Measurements from ENCODE around the gene ACER3.

ACER3 gene

DNA sequence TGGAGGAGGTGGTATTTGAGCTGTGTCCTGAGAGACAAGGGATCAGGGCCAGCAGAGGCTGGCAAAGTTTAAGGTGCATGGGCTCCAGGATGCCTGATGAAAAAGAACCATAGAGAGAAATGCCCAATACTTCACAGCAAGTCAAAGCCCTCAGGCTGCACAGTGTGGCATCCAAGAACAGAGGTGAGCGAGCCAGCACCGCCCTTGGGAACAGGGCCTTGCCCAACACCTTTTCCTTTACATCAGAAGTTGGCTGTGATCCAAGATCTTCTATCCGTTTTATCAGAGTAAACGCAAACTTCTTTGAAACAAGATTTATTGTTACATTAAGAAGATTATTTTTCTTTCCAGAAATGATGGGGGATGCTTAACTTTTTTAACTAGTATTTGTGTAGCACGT lies 174.9 kb downstream of the ACER3 start:
- TF ChIP-seq, protein P1, sequence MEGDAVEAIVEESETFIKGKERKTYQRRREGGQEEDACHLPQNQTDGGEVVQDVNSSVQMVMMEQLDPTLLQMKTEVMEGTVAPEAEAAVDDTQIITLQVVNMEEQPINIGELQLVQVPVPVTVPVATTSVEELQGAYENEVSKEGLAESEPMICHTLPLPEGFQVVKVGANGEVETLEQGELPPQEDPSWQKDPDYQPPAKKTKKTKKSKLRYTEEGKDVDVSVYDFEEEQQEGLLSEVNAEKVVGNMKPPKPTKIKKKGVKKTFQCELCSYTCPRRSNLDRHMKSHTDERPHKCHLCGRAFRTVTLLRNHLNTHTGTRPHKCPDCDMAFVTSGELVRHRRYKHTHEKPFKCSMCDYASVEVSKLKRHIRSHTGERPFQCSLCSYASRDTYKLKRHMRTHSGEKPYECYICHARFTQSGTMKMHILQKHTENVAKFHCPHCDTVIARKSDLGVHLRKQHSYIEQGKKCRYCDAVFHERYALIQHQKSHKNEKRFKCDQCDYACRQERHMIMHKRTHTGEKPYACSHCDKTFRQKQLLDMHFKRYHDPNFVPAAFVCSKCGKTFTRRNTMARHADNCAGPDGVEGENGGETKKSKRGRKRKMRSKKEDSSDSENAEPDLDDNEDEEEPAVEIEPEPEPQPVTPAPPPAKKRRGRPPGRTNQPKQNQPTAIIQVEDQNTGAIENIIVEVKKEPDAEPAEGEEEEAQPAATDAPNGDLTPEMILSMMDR (IDR thresholded peaks at IDR 0.05; ENCODE audit: extremely low read depth, missing control alignments), result no peak
- DNase-seq (ENCODE audit: low spot score), result no peak

DNA sequence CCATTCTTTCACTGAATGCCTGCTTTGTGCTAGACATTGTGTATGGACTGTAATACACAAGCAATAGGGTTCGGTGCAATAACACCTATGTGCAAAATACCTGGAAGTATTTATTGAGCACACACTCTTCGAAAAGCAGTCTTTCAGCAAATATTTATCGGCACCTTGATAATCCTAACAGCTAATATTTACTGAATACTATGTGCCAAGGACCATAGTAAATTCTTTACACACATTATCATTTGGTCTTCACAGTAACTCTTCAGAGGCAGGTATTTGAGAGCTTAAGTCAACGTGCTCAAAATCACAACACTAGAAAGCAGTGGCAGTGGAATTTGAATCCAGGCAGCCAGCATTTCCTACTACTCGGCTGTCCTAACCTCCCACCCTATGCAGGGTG lies 175.7 kb downstream of the ACER3 start:
- no peak for DNase-seq (ENCODE audit: low spot score)
- TF ChIP-seq, protein P1 (IDR thresholded peaks at IDR 0.05; ENCODE audit: extremely low read depth, missing control alignments), result no peak

- DNase-seq (ENCODE audit: low spot score), result no peak
- TF ChIP-seq, protein P1 (IDR thresholded peaks at IDR 0.05; ENCODE audit: extremely low read depth, missing control alignments), result no peak
These were observed 176.3 kb downstream of the ACER3 start for GRCh38 chr11:77037057-77037456.

- DNase-seq (ENCODE audit: low spot score), result peak; percentile 32
- TF ChIP-seq, protein P1 (IDR thresholded peaks at IDR 0.05; ENCODE audit: extremely low read depth, missing control alignments), result no peak
These were observed 177.5 kb downstream of the ACER3 start for GRCh38 chr11:77038029-77038824.

DNA sequence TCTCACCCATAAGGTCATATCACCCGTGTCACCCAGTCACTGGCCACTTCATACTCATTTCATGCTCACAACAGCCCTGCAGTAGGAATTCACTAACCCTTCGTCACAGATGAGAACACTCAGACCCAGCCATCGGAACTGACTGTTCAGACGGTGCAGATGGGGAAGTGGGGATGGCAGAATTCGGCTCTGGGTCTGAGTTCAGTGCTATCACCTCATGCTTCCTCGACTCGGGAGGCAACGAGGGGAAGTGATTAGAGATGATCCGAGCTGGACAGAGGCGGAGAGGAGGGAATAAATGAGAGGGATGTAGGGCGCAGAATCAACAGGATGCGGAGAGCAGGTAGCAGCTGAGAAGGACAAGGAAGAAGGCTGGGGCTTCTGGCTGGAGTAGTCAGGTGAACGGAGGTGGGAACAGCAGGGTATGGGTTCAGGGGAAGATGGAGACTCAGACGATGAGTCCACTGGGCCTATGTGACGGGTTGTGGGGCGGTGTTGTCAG lies 178.2 kb downstream of the ACER3 start:
- TF ChIP-seq, protein P1 (IDR thresholded peaks at IDR 0.05; ENCODE audit: extremely low read depth, missing control alignments), result no peak
- DNase-seq (ENCODE audit: low spot score), result peak; percentile 59

DNA sequence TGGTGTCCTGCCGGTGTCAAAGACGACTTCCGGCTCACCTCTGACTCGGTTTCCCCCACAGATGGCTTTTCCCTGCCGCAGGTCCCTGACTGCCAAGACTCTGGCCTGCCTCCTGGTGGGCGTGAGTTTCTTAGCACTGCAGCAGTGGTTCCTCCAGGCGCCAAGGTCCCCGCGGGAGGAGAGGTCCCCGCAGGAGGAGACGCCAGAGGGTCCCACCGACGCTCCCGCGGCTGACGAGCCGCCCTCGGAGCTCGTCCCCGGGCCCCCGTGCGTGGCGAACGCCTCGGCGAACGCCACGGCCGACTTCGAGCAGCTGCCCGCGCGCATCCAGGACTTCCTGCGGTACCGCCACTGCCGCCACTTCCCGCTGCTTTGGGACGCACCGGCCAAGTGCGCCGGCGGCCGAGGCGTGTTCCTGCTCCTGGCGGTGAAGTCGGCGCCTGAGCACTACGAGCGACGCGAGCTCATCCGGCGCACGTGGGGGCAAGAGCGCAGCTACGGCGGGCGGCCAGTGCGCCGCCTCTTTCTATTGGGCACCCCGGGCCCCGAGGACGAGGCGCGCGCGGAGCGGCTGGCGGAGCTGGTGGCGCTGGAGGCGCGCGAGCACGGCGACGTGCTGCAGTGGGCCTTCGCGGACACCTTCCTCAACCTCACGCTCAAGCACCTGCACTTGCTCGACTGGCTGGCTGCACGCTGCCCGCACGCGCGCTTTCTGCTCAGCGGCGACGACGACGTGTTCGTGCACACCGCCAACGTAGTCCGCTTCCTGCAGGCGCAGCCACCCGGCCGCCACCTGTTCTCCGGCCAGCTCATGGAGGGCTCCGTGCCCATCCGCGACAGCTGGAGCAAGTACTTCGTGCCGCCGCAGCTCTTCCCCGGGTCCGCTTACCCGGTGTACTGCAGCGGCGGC lies 179.0 kb downstream of the ACER3 start:
- peak; percentile 77 for DNase-seq (ENCODE audit: low spot score)
- TF ChIP-seq, protein P1 (IDR thresholded peaks at IDR 0.05; ENCODE audit: extremely low read depth, missing control alignments), result peak; percentile 37

DNA sequence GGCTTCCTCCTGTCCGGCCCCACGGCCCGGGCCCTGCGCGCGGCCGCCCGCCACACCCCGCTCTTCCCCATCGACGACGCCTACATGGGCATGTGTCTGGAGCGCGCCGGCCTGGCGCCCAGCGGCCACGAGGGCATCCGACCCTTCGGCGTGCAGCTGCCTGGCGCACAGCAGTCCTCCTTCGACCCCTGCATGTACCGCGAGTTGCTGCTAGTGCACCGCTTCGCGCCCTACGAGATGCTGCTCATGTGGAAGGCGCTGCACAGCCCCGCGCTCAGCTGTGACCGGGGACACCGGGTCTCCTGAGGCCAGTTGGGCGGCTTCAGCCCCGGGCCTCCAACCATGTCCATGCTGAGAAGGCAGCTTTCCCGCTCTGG lies 179.7 kb downstream of the ACER3 start:
- TF ChIP-seq, protein P1 (IDR thresholded peaks at IDR 0.05; ENCODE audit: extremely low read depth, missing control alignments), result no peak

More for the DNA sequence above, 179.7 kb downstream of the ACER3 start:
- DNase-seq (ENCODE audit: low spot score), result no peak

All from GM20000 (cell line).